H1 (cell line): ENCODE measurements around the gene MORN2. TPM values are rescaled to one million over a fixed set of nuclear protein-coding genes. Genes with fewer than 3 reads are reported as not detected.

ENCODE experiments used
- CHD7 ChIP-seq: fragments of 300-600 bp; sonication (generic); IDR thresholded peaks from 2 replicates; pipeline ENCODE4 v1.7.1; 2012; ENCODE audit warnings: low read length, moderate library complexity, mild to moderate bottlenecking, inconsistent platforms; ENCODE audit not compliant: insufficient replicate concordance
- EGR1 ChIP-seq: IDR thresholded peaks from 2 replicates; pipeline ENCODE4 v1.6.1; 2011; ENCODE audit warnings: low read depth, low read length, borderline replicate concordance
- EZH2 ChIP-seq: fragments of 200-600 bp; sonication (generic); IDR thresholded peaks from 2 replicates; pipeline ENCODE4 v1.7.1; 2012; ENCODE audit warnings: low read depth, mild to moderate bottlenecking, moderate library complexity, low read length, inconsistent platforms; ENCODE audit not compliant: severe bottlenecking
- HDAC6 ChIP-seq: IDR thresholded peaks from one replicate; pipeline ENCODE4 v1.7.1; 2012; ENCODE audit warnings: low read depth, mild to moderate bottlenecking, inconsistent platforms, low read length, moderate library complexity
- MAX ChIP-seq: IDR thresholded peaks from 2 replicates; pipeline ENCODE4 v1.6.1; 2012; ENCODE audit warnings: inconsistent platforms
- NRF1 ChIP-seq: IDR thresholded peaks from 2 replicates; pipeline ENCODE4 v1.6.1; 2011; ENCODE audit warnings: mild to moderate bottlenecking, low read depth, low read length, improper control_type of control experiment
- POU5F1 ChIP-seq: IDR thresholded peaks from 2 replicates; pipeline ENCODE4 v1.6.1; 2011; ENCODE audit warnings: low read depth, mild to moderate bottlenecking, low read length, moderate library complexity
- SP2 ChIP-seq: IDR thresholded peaks from 2 replicates; pipeline ENCODE4 v1.6.1; 2012; ENCODE audit warnings: mild to moderate bottlenecking, low read length, inconsistent platforms
- TEAD4 ChIP-seq: IDR thresholded peaks from 2 replicates; pipeline ENCODE4 v1.6.1; 2012; ENCODE audit warnings: low read depth, low read length, inconsistent platforms, mixed read lengths
- polyA plus RNA-seq, 7 experiments: library from polyadenylated mRNA; depleted of rRNA in 3 of 7; stranded (reverse) in 5 of 7; unstranded in 2 of 7; fragments of >200 nt in 5 of 7; fragments of 200-250 nt in 2 of 7; gene quantifications; 1 replicate in 5 of 7; 2 replicates in 1 of 7; 4 replicates in 1 of 7; pipeline versions ENCODE4 v1.2.1 to v1.2.3, GENCODE V29; 2011 to 2013; ENCODE audit warnings: missing spikeins in 2 of 7, mixed read lengths in 2 of 7
- total RNA-seq: library from RNA; stranded (reverse); fragmentation: NEBNext Ultra II Directional; extraction: Animal tissue kit (Norgen Biotek cat#: 25700); gene quantifications from 2 replicates; pipeline ENCODE4 v1.2.1, GENCODE V29; 2021

The MORN2 gene
- total and polyA plus RNA-seq, 2 of the 8 experiments (the other 6 are each of a cell fraction or from before 2014, with no cell fraction given), result 7.2 to 11.3 TPM

GRCh38 chr2:38863061-38863695 lies 12.6 kb upstream of the MORN2 start (continued):
- TF ChIP-seq CHD7, result no peak
- TF ChIP-seq HDAC6, result no peak
- TF ChIP-seq EGR1, result no peak
- no peak for TF ChIP-seq SP2
- TF ChIP-seq NRF1, result no peak
- no peak for TF ChIP-seq EZH2
- TF ChIP-seq MAX, result no peak
- no peak for TF ChIP-seq TEAD4
- no peak for TF ChIP-seq POU5F1
